HG02642 (cell line): Measurements from ENCODE around the gene GYG1.

Source experiments
- ATAC-seq: cut with Tn5 transposase; IDR thresholded peaks from one replicate; pipeline ENCODE4 v1.9.1; 2021; ENCODE audit warnings: mild to moderate bottlenecking; ENCODE audit not compliant: unreplicated experiment, poor library complexity

Gene GYG1

DNA sequence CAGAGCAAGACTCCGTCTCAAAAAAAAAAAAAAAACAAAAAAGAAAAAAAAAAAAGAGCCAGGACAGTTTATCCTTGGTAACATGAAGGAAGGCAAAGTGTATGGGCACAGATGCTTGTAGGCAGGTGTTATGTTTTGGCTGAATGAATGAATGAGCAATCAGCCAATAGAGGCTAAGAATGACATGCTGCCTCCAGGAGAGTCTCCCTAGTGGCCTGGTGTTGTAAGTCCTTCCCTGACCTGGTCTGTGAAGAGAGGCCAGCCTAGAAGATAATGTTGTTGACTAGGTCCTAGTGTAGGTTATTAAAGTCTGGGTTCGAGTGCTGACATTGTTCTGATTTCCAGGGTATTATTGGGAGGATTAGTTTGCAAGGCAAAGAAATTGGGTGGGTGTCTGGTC is 24.9 kb downstream of the GYG1 start:
- no peak for ATAC-seq

DNA sequence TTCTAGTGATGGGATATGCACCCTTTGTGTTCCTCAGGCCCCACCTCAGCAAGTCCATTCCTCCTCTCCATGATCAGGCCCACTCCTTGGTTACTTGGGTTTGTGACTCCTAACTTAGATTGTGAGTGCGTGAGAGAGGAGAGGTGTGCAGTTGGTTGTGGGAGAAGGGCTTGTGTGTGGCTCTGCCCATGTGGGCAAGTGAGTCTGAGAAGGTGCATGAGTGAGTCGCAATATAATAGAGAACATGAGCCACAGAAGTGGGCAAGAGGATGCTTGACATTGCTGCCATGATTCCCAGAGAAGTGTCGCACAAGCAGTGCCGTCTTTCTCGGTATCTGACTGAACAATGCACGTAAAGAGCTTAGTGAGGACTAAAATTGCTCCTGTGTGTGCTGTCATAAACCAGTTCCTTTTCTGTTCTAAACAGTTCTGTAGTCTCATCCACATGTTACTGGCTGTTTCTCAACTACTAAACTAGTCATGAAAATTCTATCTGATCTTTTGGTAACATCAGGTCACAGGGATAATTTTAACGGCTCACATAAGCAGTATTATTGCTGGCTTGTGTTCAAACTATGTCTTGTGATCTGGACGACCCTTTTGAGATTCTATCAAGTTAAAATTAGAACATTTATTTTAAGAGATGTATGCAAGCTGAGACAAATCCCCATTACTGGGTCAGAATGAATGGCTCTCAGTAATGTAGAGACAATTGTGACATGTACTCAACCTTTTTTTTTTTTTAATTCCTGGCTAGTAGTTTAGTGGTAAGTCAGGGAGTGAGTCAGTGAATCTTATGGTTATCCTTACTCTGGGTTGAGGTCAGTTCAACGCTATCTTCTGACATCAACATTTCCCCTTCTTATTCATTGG is 25.6 kb downstream of the GYG1 start:
- ATAC-seq: no peak

DNA sequence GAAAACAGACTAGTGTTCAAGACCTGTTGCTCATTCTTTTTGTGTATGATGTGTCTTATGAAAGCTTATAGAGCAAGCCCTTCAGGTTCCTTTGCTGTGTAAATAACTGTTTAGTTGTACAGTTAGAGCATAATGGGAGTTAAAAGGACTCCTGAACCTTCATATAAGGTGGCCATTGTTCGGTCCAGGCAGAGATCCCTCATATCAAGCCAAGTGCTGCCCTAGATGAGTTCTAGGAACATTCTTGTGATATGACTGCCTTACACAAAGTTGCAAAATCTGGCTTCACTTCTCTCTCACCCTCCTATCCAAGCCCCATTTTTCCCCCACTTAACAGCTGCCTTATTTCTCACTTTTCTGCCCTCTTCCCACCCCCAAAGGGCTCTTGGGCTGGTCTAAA is 26.9 kb downstream of the GYG1 start:
- ATAC-seq: no peak

DNA sequence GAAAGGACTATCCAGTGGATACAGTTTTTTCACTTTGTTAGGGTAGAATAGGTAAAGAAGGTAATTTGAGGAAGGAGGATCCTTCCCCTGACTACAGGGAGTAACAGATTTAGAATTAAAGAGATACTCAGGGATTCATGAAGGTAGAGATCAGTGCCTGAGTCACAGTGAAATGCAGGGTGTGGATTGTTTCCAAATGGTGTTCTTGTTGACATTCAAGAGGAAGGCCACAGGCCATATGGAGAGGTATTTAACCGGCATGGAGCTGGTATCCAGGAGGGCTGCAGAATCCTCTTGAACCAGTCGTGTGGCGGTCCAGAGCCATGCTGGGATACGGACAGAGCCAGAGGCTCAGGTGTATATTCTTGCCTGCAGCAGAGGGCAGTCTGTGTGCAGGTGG is 28.2 kb downstream of the GYG1 start:
- no peak for ATAC-seq

DNA sequence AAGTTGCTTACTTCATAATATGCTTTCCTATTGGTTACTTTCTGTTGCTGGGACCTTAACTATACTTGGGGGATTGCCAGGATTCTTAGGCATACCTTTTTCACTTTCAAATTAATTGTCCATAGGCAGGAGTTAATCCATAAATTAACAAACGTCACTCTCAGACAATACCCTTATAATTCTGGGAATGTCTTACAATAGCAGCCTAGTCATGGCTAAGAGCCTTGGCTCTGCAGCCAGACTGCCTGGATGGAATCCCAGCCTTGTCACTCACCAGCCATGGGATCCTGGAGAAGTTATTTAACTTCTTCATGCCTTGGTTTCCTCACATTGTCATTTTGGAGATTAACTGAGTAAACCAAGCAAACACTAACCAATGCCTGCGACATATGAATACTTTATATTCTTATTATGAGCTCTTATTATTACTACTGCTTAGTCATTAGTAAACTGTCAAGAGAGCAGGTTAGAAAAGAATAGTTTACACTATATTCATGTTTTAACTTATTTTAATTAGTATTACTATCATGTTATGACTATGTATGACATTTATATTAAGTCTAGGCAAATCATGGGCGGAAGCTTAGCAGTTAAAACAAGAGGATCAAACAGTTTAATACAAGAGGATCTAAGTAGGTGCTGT is 29.0 kb downstream of the GYG1 start:
- ATAC-seq: no peak

DNA sequence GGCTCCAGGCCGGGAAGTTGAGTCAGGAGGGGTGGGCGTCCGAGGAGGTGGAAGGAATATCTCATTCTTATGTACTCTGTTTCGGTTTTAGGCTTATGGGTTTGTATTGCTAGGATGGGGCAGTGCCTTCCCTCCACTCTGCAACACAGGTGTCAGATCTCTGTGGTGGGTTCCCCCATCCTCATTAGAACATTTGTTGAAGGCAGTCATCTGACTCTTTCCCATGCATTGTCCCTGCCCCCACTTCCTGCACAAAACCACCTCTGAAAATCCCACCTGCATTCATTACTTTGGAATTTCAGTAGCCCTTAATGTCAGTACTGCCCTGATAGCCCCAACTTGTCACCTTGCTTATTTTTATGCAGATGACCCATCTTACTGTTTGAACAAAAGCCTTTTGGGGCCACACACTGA is 29.5 kb downstream of the GYG1 start:
- ATAC-seq: no peak

DNA sequence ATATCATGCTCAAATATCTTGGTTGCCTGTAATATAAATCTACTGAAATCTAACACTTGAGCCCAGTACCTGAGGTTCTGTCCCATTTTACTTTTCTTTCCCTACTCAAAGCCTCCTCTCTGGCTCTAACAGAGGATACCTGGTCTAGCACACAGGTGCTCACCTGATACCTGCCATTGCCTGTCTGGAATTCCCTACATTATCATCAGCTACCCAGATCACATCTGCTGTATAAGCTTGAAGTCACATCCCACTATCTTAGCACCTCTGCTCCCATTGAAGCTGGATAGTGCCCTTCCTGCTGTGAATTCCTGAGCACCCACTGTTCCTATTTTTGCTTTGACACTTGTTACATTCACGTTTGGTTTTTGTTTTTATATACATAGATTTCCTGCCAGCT is 30.5 kb downstream of the GYG1 start:
- ATAC-seq: no peak

DNA sequence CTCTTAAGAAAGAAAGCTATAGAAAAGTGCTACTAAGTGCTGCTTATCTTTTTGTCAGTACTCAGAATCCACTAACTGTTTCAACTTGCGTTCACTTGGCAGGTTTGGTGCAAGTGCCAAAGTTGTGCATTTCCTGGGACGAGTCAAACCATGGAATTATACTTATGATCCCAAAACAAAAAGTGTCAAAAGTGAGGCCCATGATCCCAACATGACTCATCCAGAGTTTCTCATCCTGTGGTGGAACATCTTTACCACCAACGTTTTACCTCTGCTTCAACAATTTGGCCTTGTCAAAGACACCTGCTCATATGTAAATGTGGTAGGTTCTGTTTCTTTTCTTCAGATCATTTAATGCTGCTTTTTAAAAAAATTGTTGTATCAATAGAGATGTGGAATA is 32.6 kb downstream of the GYG1 start:
- ATAC-seq: no peak

DNA sequence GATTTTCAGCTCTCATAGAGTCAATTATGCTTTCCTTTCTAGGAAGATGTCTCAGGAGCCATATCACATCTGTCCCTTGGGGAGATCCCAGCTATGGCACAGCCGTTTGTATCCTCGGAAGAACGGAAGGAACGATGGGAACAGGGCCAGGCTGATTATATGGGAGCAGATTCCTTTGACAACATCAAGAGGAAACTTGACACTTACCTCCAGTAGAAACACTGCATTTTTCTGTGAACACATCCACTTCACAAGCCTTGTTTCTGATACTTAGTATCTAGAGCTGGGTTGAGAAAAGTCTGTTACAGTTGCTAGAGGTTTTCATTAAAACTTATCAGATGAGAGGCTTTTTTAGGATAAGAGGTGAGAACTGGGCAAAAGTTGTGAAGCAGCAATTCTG is 35.4 kb downstream of the GYG1 start:
- no peak for ATAC-seq

DNA sequence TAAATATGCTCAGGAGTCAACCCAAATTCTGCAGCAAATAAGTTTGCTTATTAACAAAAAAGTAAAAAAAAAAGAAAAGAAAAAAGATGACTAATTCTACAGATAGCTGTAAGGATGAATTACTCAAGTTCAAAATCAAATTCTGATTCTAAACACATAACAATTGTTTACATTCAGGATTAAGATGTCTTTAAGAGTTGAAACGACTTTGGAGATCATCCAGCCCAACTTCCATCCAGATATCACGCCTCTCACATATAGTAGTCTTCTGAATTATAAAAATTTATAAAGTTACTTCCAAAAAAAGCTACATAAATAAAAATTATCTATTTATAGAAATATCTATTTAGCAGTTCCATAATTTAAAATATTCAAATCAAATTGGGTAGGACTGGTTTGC is 39.8 kb downstream of the GYG1 start:
- ATAC-seq: no peak

DNA sequence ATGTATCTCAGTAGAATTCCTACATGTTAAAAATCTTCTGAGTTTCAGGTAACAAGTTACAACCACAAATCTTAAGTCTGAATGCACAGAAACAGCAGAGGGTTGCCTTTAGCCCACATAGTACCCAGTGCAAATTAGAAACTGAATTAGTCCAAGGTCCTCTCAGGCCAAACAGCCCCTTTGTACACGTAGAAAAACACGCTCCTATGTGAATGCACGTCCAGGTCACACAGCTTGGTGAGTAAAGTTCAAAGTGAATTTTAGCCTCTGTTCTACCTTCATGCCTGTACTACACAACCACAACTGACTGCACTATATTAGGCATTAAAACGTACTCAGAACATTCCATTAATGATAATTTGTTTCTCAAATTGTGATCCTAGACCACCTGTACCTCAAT is 46.3 kb downstream of the GYG1 start:
- ATAC-seq: no peak

DNA sequence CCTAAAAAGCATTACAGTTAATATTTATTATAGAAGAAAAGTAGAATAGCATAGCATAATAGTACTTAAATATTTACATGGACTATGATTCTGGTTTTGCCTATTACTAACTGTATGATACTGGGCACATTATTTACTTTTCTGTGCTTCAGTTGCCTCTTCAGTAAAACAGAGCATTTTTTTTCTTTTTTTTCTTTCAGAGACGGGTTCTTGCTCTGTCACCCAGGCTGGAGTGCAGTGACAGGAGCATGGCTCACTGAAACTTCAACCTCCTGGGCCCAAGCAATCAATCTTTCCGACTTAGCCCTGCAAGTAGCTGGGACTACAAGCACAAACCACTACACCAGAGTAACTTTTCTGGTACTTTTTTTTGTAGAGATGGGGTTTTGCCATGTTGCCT is 47.0 kb downstream of the GYG1 start:
- ATAC-seq: no peak

DNA sequence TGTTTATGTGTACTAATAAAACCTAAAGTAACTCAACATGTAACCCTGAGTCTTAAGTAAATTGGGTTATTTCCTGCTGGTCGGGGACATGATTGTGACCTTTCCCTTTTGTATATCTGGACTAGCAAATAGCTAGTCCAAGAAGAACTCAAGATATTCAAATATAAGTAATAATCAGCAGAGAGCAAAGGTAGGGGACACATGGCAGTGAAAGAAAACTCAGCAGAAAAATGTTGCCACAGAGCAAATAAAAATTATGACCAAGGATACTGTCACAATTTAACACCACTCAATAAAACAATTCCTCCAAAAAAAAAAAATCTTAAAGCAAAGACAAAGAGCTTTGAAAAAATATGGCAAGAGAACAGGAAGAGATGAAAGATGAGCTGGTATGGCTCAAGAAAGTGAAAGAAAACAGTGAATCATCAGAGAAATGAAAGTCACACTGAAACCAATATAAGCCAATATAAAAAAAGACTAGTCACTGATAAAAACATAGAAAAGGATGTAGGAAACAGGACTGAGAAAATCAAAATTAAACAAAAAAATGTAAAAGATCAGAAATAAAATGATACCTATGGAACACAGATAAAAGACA is 51.5 kb downstream of the GYG1 start:
- ATAC-seq: peak; percentile 77

DNA sequence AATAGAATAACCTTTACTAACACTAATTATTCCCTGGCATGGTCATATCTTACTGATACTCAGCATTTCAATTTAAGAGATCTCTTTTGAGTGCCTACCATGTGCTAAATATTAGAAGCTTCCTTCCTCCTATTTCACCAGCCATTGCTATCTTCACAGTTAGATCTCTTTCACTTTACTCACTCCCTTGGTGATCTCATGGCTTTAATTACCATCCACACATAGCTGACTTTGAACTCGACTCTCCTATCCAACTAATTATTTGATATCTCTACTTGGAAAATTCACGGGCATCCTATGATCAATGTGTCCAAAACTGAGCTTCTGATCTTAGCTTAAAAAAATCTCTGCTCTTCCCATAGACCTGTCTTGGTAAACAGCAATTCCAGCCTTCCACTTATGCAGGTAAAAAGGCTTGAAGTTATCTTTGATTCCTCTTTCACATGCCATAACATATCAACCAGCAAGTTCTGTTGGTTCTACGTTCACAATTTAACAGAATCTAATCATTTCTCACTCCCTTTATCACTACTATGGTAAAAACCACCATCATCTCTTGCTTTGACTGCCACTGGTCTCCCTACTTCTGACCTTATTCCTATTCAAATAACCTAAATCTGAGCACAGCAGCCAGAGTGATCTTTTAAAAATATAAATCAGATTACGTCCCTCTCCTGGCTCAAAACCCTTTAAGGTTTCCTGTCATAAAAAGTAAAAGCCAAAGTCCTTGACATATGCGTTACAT is 53.2 kb downstream of the GYG1 start:
- ATAC-seq: no peak

DNA sequence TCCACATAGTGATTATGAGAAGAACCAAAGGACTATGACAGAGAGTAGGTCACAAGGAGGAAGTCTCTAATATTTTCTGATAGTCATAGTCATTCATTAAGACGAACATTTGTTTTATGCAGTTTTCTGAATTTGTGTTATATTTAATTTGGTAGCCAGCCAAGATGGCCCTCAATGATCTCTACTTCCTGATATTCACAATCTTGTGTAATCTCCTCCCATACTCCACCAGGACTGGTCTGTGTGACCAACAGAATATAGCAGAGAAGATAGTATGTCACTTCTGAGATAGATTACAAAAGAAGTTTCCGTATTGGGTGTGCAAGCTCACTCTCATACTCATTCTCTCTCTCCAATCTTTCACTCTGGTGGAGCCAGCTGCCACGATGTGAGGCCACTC is 64.2 kb downstream of the GYG1 start:
- ATAC-seq: no peak

DNA sequence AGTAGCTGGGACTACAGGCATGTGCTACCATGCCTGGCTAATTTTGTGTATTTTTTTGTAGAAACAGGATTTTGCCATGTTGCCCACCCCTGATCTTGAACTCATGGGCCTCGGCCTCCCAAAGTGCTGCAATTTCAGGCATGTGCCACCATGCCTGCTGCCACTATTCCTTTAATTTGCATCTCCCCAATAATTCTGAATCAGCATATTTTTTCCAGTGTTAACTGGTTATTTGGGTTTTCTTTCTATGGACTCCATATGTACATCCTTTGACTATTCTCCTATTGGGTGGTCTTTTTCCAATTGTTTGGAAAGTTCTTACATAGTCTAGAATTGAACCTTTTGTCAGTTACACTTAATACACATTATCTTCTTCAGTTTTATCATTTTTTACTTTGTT is 66.9 kb downstream of the GYG1 start:
- no peak for ATAC-seq

DNA sequence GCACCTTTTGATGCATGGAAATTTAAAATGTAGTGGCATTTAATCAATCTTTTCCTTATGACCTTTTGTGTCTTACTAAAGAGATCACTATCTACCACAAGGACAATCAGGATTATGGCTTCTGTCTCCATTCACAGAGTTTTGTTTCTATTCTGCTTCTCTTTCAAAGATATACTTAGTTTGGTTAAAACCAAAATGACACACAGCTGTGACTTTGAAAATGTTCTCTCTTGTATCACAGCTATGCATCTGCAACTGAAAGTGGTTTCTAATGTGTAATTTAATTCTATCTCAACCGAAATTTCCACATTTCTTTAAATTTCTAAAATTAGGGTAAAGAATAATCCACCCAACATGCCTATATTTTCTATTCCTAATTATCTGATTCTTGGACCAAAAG is 67.3 kb downstream of the GYG1 start:
- peak; percentile 68 for ATAC-seq

DNA sequence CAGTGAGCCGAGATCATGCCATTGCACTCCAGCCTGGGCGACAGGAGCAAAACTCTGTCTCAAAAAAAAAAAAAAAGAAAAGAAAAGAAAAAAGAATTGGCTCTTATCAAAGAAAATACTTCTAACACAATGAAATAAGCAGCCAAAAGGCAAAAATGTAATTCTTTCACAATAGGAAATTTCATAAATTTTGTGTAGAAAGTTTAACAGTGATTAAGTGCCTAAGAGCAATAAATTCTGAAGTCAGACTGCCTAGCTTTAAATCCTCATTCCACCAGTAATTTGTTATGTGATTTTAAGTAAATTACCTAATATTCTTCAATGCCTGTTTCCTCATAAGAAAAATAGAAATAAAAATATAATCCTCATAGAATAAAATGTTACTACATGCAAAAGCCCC is 70.4 kb downstream of the GYG1 start:
- ATAC-seq: no peak

DNA sequence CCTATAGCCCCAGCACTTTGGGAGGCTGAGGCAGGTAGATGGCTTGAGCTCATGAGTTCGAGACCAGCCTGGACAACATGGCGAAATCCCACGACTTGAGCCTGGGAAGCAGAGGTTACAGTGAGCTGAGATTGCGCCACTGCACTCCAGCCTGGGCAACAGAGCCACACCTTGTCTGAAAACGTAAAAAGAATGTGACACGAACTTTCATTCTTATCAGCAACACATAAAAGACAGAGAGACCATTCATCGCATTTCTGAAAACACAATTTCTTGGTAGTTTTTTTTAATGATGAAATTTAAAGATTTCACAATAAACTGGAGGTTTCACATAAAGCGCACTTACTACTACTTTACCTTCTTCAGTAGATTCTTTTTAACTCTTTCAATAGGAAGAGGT is 76.5 kb downstream of the GYG1 start:
- ATAC-seq: no peak
